Measurements from ENCODE around the gene ADGRA3. TPM values are rescaled to one million over a fixed set of nuclear protein-coding genes. Genes with fewer than 3 reads are reported as not detected.

Gene ADGRA3
- total RNA-seq, 4 donors from 2014 or later: 99.1 to 117 (median 109) TPM

DNA sequence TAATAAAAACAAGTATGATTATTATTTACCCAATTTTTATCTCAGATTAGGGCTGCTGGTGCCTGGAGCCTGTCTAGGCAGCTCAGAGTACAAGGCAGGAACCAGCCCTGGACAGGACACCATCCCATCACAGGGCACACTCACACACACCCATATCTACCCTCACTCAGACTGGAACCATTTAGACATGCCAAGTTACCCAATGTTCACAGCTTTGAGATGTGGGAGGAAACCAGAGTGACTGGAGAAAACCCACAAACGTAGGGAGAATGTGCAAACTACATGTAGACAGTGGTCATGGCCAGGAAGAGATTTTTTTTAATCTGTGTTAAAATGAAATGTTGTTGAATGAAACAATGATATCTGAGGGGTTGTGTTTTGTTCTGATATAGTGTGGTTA lies 35.7 kb upstream of the ADGRA3 start:
- Histone ChIP-seq H3K36me3 (no peaks in the 10 kb centered on the region), H3K9me3 (no peaks in the 10 kb centered on the region), H3K4me1 (no peaks in the 10 kb centered on the region), H3K27ac (no peak overlapping the region), H3K27me3 (no peaks in the 10 kb centered on the region), H3K4me3 (replicated peaks in 1 of 3) (no peak overlapping the region)
- DNase-seq: no peak
- intact Hi-C loops (cut with DNase I): no loop called here
- TF ChIP-seq POLR2A (IDR thresholded peaks at IDR 0.05): no peak
- TF ChIP-seq, protein P1, sequence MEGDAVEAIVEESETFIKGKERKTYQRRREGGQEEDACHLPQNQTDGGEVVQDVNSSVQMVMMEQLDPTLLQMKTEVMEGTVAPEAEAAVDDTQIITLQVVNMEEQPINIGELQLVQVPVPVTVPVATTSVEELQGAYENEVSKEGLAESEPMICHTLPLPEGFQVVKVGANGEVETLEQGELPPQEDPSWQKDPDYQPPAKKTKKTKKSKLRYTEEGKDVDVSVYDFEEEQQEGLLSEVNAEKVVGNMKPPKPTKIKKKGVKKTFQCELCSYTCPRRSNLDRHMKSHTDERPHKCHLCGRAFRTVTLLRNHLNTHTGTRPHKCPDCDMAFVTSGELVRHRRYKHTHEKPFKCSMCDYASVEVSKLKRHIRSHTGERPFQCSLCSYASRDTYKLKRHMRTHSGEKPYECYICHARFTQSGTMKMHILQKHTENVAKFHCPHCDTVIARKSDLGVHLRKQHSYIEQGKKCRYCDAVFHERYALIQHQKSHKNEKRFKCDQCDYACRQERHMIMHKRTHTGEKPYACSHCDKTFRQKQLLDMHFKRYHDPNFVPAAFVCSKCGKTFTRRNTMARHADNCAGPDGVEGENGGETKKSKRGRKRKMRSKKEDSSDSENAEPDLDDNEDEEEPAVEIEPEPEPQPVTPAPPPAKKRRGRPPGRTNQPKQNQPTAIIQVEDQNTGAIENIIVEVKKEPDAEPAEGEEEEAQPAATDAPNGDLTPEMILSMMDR (IDR thresholded peaks at IDR 0.05): no peak
- WGBS, 2 donors: 77 to 83% methylated on average over 1 of the region's 1 CpG

DNA sequence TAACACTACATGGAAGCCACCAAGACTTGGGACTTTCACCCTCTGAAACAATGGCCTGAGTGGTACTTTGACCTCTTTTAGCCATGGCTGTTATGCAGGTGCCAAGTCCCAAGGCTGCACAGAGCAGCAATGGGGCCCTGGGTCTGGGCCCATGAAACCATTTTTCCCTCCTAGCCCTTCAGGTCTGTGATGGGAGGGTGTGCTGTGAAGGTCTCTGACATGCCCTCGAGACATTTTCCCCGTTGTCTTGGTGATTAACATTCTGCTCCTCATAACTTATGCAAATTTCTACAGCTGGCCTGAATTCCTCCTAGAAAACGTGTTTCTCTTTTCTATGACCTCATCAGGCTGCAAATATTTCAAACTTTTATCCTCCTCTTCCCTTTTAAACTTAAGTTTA lies 30.4 kb upstream of the ADGRA3 start:
- Histone ChIP-seq H3K27me3 (no peaks in the 10 kb centered on the region), H3K27ac (no peak overlapping the region), H3K4me3 (replicated peaks in 1 of 3) (no peak overlapping the region), H3K36me3 (no peaks in the 10 kb centered on the region), H3K4me1 (no peaks in the 10 kb centered on the region), H3K9me3 (no peaks in the 10 kb centered on the region)
- no peak for TF ChIP-seq POLR2A (IDR thresholded peaks at IDR 0.05)
- TF ChIP-seq, protein P1 (IDR thresholded peaks at IDR 0.05): no peak
- intact Hi-C loops (cut with DNase I): no loop called here
- 71 to 89% methylated on average over 3 of the region's 3 CpGs for WGBS, 2 donors
- no peak for DNase-seq

DNA sequence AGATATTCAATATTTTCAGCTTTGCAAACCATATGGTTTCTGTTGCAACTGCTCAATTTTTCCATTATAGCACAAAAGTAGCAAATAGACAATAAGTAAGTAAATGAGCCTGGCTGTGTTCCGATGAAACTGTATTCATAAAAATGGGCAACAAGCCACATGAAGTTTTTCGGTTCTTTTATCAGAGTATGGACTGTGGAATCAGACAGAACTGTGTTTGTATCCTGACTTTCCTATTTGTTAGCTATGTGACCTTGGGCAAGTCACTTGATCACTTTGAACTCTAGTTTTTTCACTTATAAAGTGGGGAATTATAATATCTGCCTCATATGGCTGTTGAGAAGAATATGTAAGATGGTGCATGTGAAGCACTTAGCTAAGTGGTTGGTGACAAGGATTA lies 23.4 kb upstream of the ADGRA3 start:
- no peaks in the 10 kb centered on the region for H3K9me3 ChIP-seq
- no peak for TF ChIP-seq POLR2A (IDR thresholded peaks at IDR 0.05)
- TF ChIP-seq, protein P1 (IDR thresholded peaks at IDR 0.05): no peak
- H3K27me3 ChIP-seq: no peaks in the 10 kb centered on the region
- 77 to 81% methylated on average over 2 of the region's 2 CpGs for whole genome bisulfite sequencing, 2 donors
- H3K27ac ChIP-seq: no peak overlapping the region
- H3K4me3 ChIP-seq (replicated peaks in 1 of 3): no peak overlapping the region
- no peak for DNase-seq
- no peaks in the 10 kb centered on the region for H3K36me3 ChIP-seq
- intact Hi-C loops (cut with DNase I): no loop called here
- no peaks in the 10 kb centered on the region for H3K4me1 ChIP-seq

DNA sequence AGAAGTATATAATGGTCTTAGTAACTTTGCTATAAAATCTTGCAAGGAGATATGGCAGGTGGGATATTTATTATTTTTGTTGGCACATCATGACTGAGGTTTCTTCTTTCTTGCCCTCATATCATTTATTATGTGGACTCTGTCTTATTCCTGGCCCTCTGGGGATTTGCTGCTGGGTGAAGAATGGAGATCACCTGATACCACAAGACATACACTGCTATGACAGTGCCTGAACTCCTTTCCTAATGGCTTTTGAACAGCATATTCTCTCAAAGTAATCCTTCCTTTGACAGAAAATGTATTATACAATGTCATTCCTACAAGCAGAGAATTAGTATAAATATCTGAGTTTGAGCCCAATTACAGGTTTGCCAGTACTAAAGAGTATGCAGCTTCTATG lies 22.0 kb upstream of the ADGRA3 start:
- intact Hi-C loops (cut with DNase I): no loop called here
- H3K9me3 ChIP-seq: no peaks in the 10 kb centered on the region
- H3K4me1 ChIP-seq: no peaks in the 10 kb centered on the region
- no peak for TF ChIP-seq POLR2A (IDR thresholded peaks at IDR 0.05)
- TF ChIP-seq, protein P1 (IDR thresholded peaks at IDR 0.05): no peak
- no peaks in the 10 kb centered on the region for H3K36me3 ChIP-seq
- no peaks in the 10 kb centered on the region for H3K27me3 ChIP-seq
- no peak for DNase-seq
- no peak overlapping the region for H3K27ac ChIP-seq
- H3K4me3 ChIP-seq (replicated peaks in 1 of 3): no peak overlapping the region

DNA sequence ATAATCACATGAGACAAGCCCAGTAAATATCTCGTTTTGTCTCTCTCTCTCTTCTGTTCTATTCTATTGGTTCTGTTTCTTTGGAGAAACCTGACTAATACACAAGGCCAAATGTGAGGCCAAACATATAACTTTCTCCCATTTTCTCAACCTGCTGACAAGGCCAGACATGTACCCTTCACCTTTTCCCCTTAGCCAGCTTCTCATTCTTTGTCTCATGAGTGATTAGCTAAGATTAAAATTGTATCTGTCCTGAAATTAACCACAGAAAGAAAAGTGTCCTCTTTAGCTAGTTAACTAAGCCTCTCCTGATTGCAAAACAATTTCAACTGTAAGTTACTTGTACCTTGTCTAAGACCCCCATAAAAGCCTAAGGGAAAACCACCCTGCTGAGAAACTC lies 18.5 kb upstream of the ADGRA3 start:
- no peak for DNase-seq
- intact Hi-C loops (cut with DNase I): no loop called here
- TF ChIP-seq, protein P1 (IDR thresholded peaks at IDR 0.05): no peak
- no peak for TF ChIP-seq POLR2A (IDR thresholded peaks at IDR 0.05)
- Histone ChIP-seq H3K4me1 (no peaks in the 10 kb centered on the region), H3K27ac (no peak overlapping the region), H3K27me3 (no peaks in the 10 kb centered on the region), H3K9me3 (no peaks in the 10 kb centered on the region), H3K4me3 (replicated peaks in 1 of 3) (no peak overlapping the region), H3K36me3 (no peaks in the 10 kb centered on the region)
- WGBS, 2 donors: 83 to 95% methylated on average over 1 of the region's 1 CpG

All from thyroid gland (tissue), 4 donors.